ENCODE results near the gene AADAT.

AADAT gene

DNA sequence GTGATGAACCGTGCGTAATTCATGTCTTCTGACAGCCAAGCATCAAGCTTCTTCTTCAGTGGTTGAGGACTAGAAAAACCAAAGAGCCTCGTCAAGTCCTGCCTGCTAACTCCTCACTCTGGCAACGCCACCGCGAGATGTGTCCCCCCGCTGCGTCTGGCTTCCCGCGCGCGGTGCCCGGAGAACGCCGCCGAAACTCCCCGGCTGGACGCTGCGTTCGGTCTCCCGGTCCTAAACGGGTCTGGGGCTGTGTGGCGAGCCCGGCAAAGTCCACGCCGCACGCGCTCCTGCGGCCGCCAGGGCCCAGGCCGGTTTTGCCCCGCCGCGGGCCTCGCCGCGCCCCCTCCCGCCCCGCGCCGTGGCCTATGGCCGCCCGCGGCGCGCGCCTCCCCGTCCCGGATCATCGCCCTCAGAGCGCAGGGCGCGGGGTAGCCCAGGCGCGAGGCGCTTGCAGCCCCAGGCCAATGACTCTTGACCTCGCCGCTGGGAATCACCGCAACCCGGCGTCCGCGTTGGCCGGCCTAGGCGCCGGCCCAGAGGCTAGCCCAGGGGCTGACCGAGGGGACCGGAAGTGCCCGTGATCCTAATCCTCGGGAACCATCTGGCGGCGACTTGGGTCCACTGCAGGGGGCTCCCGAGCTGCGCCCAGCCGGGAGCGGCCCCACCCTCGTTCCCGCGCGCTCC is at the start of gene AADAT:
Gene AADAT (minus strand): TSS at position 289 of the 684 bp plus-strand sequence. CDS start 266 bp downstream, at position 23.
- Histone ChIP-seq H3K27ac (ENCODE audit: low read length) (no peak within 1 kb of the TSS), H3K9me3 (ENCODE audit: control insufficient read depth, insufficient read depth, low read length) (no peaks in the 10 kb centered on the region), H3K36me3 (ENCODE audit: control insufficient read depth, insufficient read depth, low read length) (peaks cover under 1% of the 10 kb centered on the region; the same call in 1 of the 2 replicates), H3K27me3 (ENCODE audit: control insufficient read depth, insufficient read depth, low read length) (no peaks in the 10 kb centered on the region), H3K4me3 (ENCODE audit: low read length) (peak within 1 kb of the TSS; percentile 45; the same call in 1 of the 2 replicates), H3K4me1 (ENCODE audit: control insufficient read depth, insufficient read depth, low read length) (no peaks in the 10 kb centered on the region)
- whole genome bisulfite sequencing (ENCODE audit: insufficient coverage, insufficient read length) = no CpG with 5 or more reads among the region's 80 CpGs
- DNase-seq (ENCODE audit: low read depth, low spot score) = peak; percentile 73

- H3K27ac ChIP-seq (ENCODE audit: low read length) = no peak overlapping the region
- no peaks in the 10 kb centered on the region for H3K36me3 ChIP-seq (ENCODE audit: control insufficient read depth, insufficient read depth, low read length)
- no peak overlapping the region for H3K4me3 ChIP-seq (ENCODE audit: low read length)
- no CpG with 5 or more reads among the region's 15 CpGs for WGBS (ENCODE audit: insufficient coverage, insufficient read length)
- no peaks in the 10 kb centered on the region for H3K4me1 ChIP-seq (ENCODE audit: control insufficient read depth, insufficient read depth, low read length)
- DNase-seq (ENCODE audit: low read depth, low spot score) = peak; percentile 81
- no peaks in the 10 kb centered on the region for H3K27me3 ChIP-seq (ENCODE audit: control insufficient read depth, insufficient read depth, low read length)
- H3K9me3 ChIP-seq (ENCODE audit: control insufficient read depth, insufficient read depth, low read length) = no peaks in the 10 kb centered on the region
These were observed 48.9 kb upstream of the AADAT start for GRCh38 chr4:170138580-170139194.

GRCh38 chr4:170137927-170138326 is 48.2 kb upstream of the AADAT start:
- no peak overlapping the region for H3K27ac ChIP-seq (ENCODE audit: low read length)
- DNase-seq (ENCODE audit: low read depth, low spot score) = no peak
- H3K9me3 ChIP-seq (ENCODE audit: control insufficient read depth, insufficient read depth, low read length) = no peaks in the 10 kb centered on the region
- H3K4me3 ChIP-seq (ENCODE audit: low read length) = no peak overlapping the region
- H3K4me1 ChIP-seq (ENCODE audit: control insufficient read depth, insufficient read depth, low read length) = no peaks in the 10 kb centered on the region
- H3K36me3 ChIP-seq (ENCODE audit: control insufficient read depth, insufficient read depth, low read length) = no peaks in the 10 kb centered on the region
- no CpG with 5 or more reads among the region's 3 CpGs for WGBS (ENCODE audit: insufficient coverage, insufficient read length)
- H3K27me3 ChIP-seq (ENCODE audit: control insufficient read depth, insufficient read depth, low read length) = no peaks in the 10 kb centered on the region

- Histone ChIP-seq H3K9me3 (ENCODE audit: control insufficient read depth, insufficient read depth, low read length) (no peaks in the 10 kb centered on the region), H3K4me1 (ENCODE audit: control insufficient read depth, insufficient read depth, low read length) (no peaks in the 10 kb centered on the region), H3K27me3 (ENCODE audit: control insufficient read depth, insufficient read depth, low read length) (no peaks in the 10 kb centered on the region), H3K27ac (ENCODE audit: low read length) (no peak overlapping the region), H3K36me3 (ENCODE audit: control insufficient read depth, insufficient read depth, low read length) (no peaks in the 10 kb centered on the region), H3K4me3 (ENCODE audit: low read length) (no peak overlapping the region)
- no peak for DNase-seq (ENCODE audit: low read depth, low spot score)
- 100% methylated on average over 1 of the region's 5 CpGs for WGBS (ENCODE audit: insufficient coverage, insufficient read length)
These were observed 47.7 kb upstream of the AADAT start for GRCh38 chr4:170137466-170137865.

- H3K36me3 ChIP-seq (ENCODE audit: control insufficient read depth, insufficient read depth, low read length) = no peaks in the 10 kb centered on the region
- H3K27me3 ChIP-seq (ENCODE audit: control insufficient read depth, insufficient read depth, low read length) = no peaks in the 10 kb centered on the region
- no peak for DNase-seq (ENCODE audit: low read depth, low spot score)
- WGBS (ENCODE audit: insufficient coverage, insufficient read length) = no CpG with 5 or more reads among the region's 2 CpGs
- no peaks in the 10 kb centered on the region for H3K4me1 ChIP-seq (ENCODE audit: control insufficient read depth, insufficient read depth, low read length)
- H3K4me3 ChIP-seq (ENCODE audit: low read length) = no peak overlapping the region
- no peaks in the 10 kb centered on the region for H3K9me3 ChIP-seq (ENCODE audit: control insufficient read depth, insufficient read depth, low read length)
- H3K27ac ChIP-seq (ENCODE audit: low read length) = no peak overlapping the region
These were observed 45.1 kb upstream of the AADAT start for GRCh38 chr4:170134821-170135220.

- no CpG with 5 or more reads among the region's 9 CpGs for WGBS (ENCODE audit: insufficient coverage, insufficient read length)
- no peaks in the 10 kb centered on the region for H3K4me1 ChIP-seq (ENCODE audit: control insufficient read depth, insufficient read depth, low read length)
These were observed 38.6 kb upstream of the AADAT start for GRCh38 chr4:170128219-170128804.

GRCh38 chr4:170127758-170128157 is 38.0 kb upstream of the AADAT start:
- H3K27me3 ChIP-seq (ENCODE audit: control insufficient read depth, insufficient read depth, low read length) = no peaks in the 10 kb centered on the region
- H3K36me3 ChIP-seq (ENCODE audit: control insufficient read depth, insufficient read depth, low read length) = no peaks in the 10 kb centered on the region
- H3K4me3 ChIP-seq (ENCODE audit: low read length) = no peak overlapping the region
- no peak for DNase-seq (ENCODE audit: low read depth, low spot score)
- H3K4me1 ChIP-seq (ENCODE audit: control insufficient read depth, insufficient read depth, low read length) = no peaks in the 10 kb centered on the region
- H3K27ac ChIP-seq (ENCODE audit: low read length) = no peak overlapping the region
- no peaks in the 10 kb centered on the region for H3K9me3 ChIP-seq (ENCODE audit: control insufficient read depth, insufficient read depth, low read length)
- WGBS (ENCODE audit: insufficient coverage, insufficient read length) = no CpG with 5 or more reads among the region's 10 CpGs

More at GRCh38 chr4:170128219-170128804, 38.6 kb upstream of the AADAT start:
- Histone ChIP-seq H3K27ac (ENCODE audit: low read length) (no peak overlapping the region), H3K36me3 (ENCODE audit: control insufficient read depth, insufficient read depth, low read length) (no peaks in the 10 kb centered on the region), H3K4me3 (ENCODE audit: low read length) (no peak overlapping the region), H3K9me3 (ENCODE audit: control insufficient read depth, insufficient read depth, low read length) (no peaks in the 10 kb centered on the region), H3K27me3 (ENCODE audit: control insufficient read depth, insufficient read depth, low read length) (no peaks in the 10 kb centered on the region)
- no peak for DNase-seq (ENCODE audit: low read depth, low spot score)

GRCh38 chr4:170124406-170124805 is 34.6 kb upstream of the AADAT start:
- no peaks in the 10 kb centered on the region for H3K36me3 ChIP-seq (ENCODE audit: control insufficient read depth, insufficient read depth, low read length)
- DNase-seq (ENCODE audit: low read depth, low spot score) = no peak
- no peak overlapping the region for H3K4me3 ChIP-seq (ENCODE audit: low read length)
- 0 out of 2 replicates have a peak, but pooled peaks cover 1% of the 10 kb centered on the region for H3K4me1 ChIP-seq (ENCODE audit: control insufficient read depth, insufficient read depth, low read length)
- H3K27ac ChIP-seq (ENCODE audit: low read length) = no peak overlapping the region
- no peaks in the 10 kb centered on the region for H3K27me3 ChIP-seq (ENCODE audit: control insufficient read depth, insufficient read depth, low read length)
- H3K9me3 ChIP-seq (ENCODE audit: control insufficient read depth, insufficient read depth, low read length) = no peaks in the 10 kb centered on the region; the same call in 1 of the 2 replicates

DNA sequence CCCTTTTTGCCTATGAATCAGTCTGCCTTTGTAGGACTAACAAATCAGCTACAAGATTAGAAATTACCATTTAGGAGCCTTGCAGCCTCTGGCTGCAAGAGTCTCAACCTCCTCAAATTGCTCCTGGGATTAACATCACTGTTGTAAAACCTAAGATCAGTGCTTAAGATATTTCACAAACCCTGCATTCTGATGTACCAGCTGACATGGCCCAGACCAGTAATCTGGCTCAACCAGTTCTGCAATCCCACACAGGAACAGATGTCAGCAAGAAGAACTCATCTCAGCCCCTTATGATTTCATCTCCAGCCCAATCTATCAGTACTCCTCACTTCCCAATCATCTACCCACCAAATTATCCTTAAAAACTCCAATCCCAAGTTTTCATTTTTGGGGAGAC is 32.5 kb upstream of the AADAT start:
- H3K9me3 ChIP-seq (ENCODE audit: control insufficient read depth, insufficient read depth, low read length) = no peaks in the 10 kb centered on the region; the same call in 1 of the 2 replicates
- H3K4me1 ChIP-seq (ENCODE audit: control insufficient read depth, insufficient read depth, low read length) = 0 out of 2 replicates have a peak, but pooled peaks cover 1% of the 10 kb centered on the region
- no peak overlapping the region for H3K4me3 ChIP-seq (ENCODE audit: low read length)
- no peaks in the 10 kb centered on the region for H3K36me3 ChIP-seq (ENCODE audit: control insufficient read depth, insufficient read depth, low read length)
- H3K27me3 ChIP-seq (ENCODE audit: control insufficient read depth, insufficient read depth, low read length) = no peaks in the 10 kb centered on the region
- H3K27ac ChIP-seq (ENCODE audit: low read length) = no peak overlapping the region
- no peak for DNase-seq (ENCODE audit: low read depth, low spot score)

GRCh38 chr4:170114636-170115035 is 24.9 kb upstream of the AADAT start:
- Histone ChIP-seq H3K36me3 (ENCODE audit: control insufficient read depth, insufficient read depth, low read length) (no peaks in the 10 kb centered on the region), H3K27me3 (ENCODE audit: control insufficient read depth, insufficient read depth, low read length) (no peaks in the 10 kb centered on the region), H3K9me3 (ENCODE audit: control insufficient read depth, insufficient read depth, low read length) (no peaks in the 10 kb centered on the region), H3K27ac (ENCODE audit: low read length) (no peak overlapping the region), H3K4me3 (ENCODE audit: low read length) (no peak overlapping the region), H3K4me1 (ENCODE audit: control insufficient read depth, insufficient read depth, low read length) (no peaks in the 10 kb centered on the region; the same call in 1 of the 2 replicates)
- 100% methylated on average over 1 of the region's 4 CpGs for WGBS (ENCODE audit: insufficient coverage, insufficient read length)
- DNase-seq (ENCODE audit: low read depth, low spot score) = no peak

Measured in iPS DF 6.9 (cell line).